ENCODE measurements around the gene MIB2.
"Not testable (repeated sequence)": the region's sequence is repeated elsewhere in the genome, so short reads cannot be mapped to it uniquely, and the experiment has no call there.

Gene MIB2

GRCh38 chr1:1665815-1666251, 50.5 kb downstream of the MIB2 start:
- H3K4me3 ChIP-seq (ENCODE audit: low read depth, low read length), result no peak overlapping the region
- TF ChIP-seq CTCF (IDR thresholded peaks at IDR 0.05; ENCODE audit: control insufficient read depth, extremely low read depth, insufficient read depth), result peak; percentile 49
- DNase-seq (ENCODE audit: low read depth), result no peak

GRCh38 chr1:1666526-1666925, 51.2 kb downstream of the MIB2 start:
- no peak for TF ChIP-seq CTCF (IDR thresholded peaks at IDR 0.05; ENCODE audit: control insufficient read depth, extremely low read depth, insufficient read depth)
- H3K4me3 ChIP-seq (ENCODE audit: low read depth, low read length), result no peak overlapping the region
- DNase-seq (ENCODE audit: low read depth), result no peak

- no peak overlapping the region for H3K4me3 ChIP-seq (ENCODE audit: low read depth, low read length)
- TF ChIP-seq CTCF (IDR thresholded peaks at IDR 0.05; ENCODE audit: control insufficient read depth, extremely low read depth, insufficient read depth), result no peak
- no peak for DNase-seq (ENCODE audit: low read depth)
Observed at GRCh38 chr1:1669468-1670440, 54.5 kb downstream of the MIB2 start.

- no peak for TF ChIP-seq CTCF (IDR thresholded peaks at IDR 0.05; ENCODE audit: control insufficient read depth, extremely low read depth, insufficient read depth)
- peak; percentile 28 for DNase-seq (ENCODE audit: low read depth)
Observed at GRCh38 chr1:1670866-1671265, 55.6 kb downstream of the MIB2 start.

GRCh38 chr1:1671365-1672119, 56.2 kb downstream of the MIB2 start:
- TF ChIP-seq CTCF (IDR thresholded peaks at IDR 0.05; ENCODE audit: control insufficient read depth, extremely low read depth, insufficient read depth), result no peak
- no peak for DNase-seq (ENCODE audit: low read depth)
- H3K4me3 ChIP-seq (ENCODE audit: low read depth, low read length), result no peak overlapping the region

More at GRCh38 chr1:1670866-1671265, 55.6 kb downstream of the MIB2 start:
- H3K4me3 ChIP-seq (ENCODE audit: low read depth, low read length), result no peak overlapping the region

GRCh38 chr1:1672181-1672965, 57.1 kb downstream of the MIB2 start:
- DNase-seq (ENCODE audit: low read depth), result no peak
- no peak for TF ChIP-seq CTCF (IDR thresholded peaks at IDR 0.05; ENCODE audit: control insufficient read depth, extremely low read depth, insufficient read depth)
- H3K4me3 ChIP-seq (ENCODE audit: low read depth, low read length), result no peak overlapping the region

- not testable (repeated sequence) for H3K4me3 ChIP-seq (ENCODE audit: low read depth, low read length); DNase-seq (ENCODE audit: low read depth)
Observed at GRCh38 chr1:1674806-1675205, 59.5 kb downstream of the MIB2 start.

GRCh38 chr1:1675218-1675617, 59.9 kb downstream of the MIB2 start:
- H3K4me3 ChIP-seq (ENCODE audit: low read depth, low read length); DNase-seq (ENCODE audit: low read depth): not testable (repeated sequence)

GRCh38 chr1:1676087-1676486, 60.8 kb downstream of the MIB2 start:
- not testable (repeated sequence) for DNase-seq (ENCODE audit: low read depth); H3K4me3 ChIP-seq (ENCODE audit: low read depth, low read length)
